22Rv1 (cell line): Measurements from ENCODE around the gene AUP1.

ENCODE experiments used
- CTCF ChIP-seq: fragments of 450-650 bp; IDR thresholded peaks from 2 replicates; pipeline ENCODE4 v1.5.1; 2017; ENCODE audit warnings: mild to moderate bottlenecking
- ZFX ChIP-seq: fragments of 450-650 bp; IDR thresholded peaks from 2 replicates; pipeline ENCODE4 v1.6.1; 2017; ENCODE audit warnings: antibody characterized with exemption, borderline replicate concordance

- TF ChIP-seq CTCF (no peak), ZFX (no peak)
These were observed 47.9 kb upstream of the AUP1 start for GRCh38 chr2:74577448-74577847.
